GM12878 (cell line): Measurements from ENCODE around the gene TSC22D4. TPM values are rescaled to one million over a fixed set of nuclear protein-coding genes. Genes with fewer than 3 reads are reported as not detected.

Experiments used
- CEBPZ ChIP-seq: fragments of 150-350 bp; IDR thresholded peaks from 2 replicates; pipeline ENCODE4 v1.6.1; 2016; ENCODE audit warnings: low read depth, low read length
- DPF2 ChIP-seq: fragments of 450-650 bp; IDR thresholded peaks from 2 replicates; pipeline ENCODE4 v1.6.1; 2017; ENCODE audit warnings: mild to moderate bottlenecking
- GABPA ChIP-seq: IDR thresholded peaks from 2 replicates; pipeline ENCODE4 v1.6.1; 2014; ENCODE audit warnings: antibody characterized with exemption, low read depth, mild to moderate bottlenecking, inconsistent platforms
- HDGF ChIP-seq: fragments of 450-650 bp; IDR thresholded peaks from 2 replicates; pipeline ENCODE4 v1.6.1; 2016; ENCODE audit warnings: antibody characterized with exemption
- HSF1 ChIP-seq: fragments of 150-350 bp; IDR thresholded peaks from 2 replicates; pipeline ENCODE4 v1.6.1; 2014; ENCODE audit warnings: mild to moderate bottlenecking, low read depth, low read length
- IRF4 ChIP-seq: IDR thresholded peaks from 2 replicates; pipeline ENCODE4 v1.6.1; 2011; ENCODE audit warnings: low read depth, low read length
- MXI1 ChIP-seq: fragments of 150-350 bp; IDR thresholded peaks from 2 replicates; pipeline ENCODE4 v1.6.1; 2011; ENCODE audit warnings: low read depth, mild to moderate bottlenecking, inconsistent platforms, low read length, improper control_type of control experiment
- MYC ChIP-seq: IDR thresholded peaks from 2 replicates; pipeline ENCODE4 v1.6.1; 2011; ENCODE audit warnings: mild to moderate bottlenecking, low read length, moderate library complexity, inconsistent platforms; ENCODE audit not compliant: insufficient read depth, insufficient replicate concordance, insufficient read length, severe bottlenecking
- NFYA ChIP-seq: IDR thresholded peaks from 2 replicates; pipeline ENCODE4 v1.6.1; 2011; ENCODE audit warnings: low read depth, mild to moderate bottlenecking, low read length, improper control_type of control experiment, borderline replicate concordance
- NFYB ChIP-seq: IDR thresholded peaks from 2 replicates; pipeline ENCODE4 v1.6.1; 2011; ENCODE audit warnings: low read depth, mild to moderate bottlenecking, low read length, improper control_type of control experiment, moderate library complexity; ENCODE audit not compliant: insufficient read depth
- NR2C2 ChIP-seq: IDR thresholded peaks from 2 replicates; pipeline ENCODE4 v1.6.1; 2011; ENCODE audit warnings: borderline replicate concordance, low read depth; ENCODE audit not compliant: control insufficient read depth, insufficient read length
- REST ChIP-seq: IDR thresholded peaks from 2 replicates; pipeline ENCODE4 v1.6.1; 2012; ENCODE audit warnings: mild to moderate bottlenecking, low read depth, low read length
- SKIL ChIP-seq: fragments of 450-650 bp; IDR thresholded peaks from 2 replicates; pipeline ENCODE4 v1.6.1; 2017; ENCODE audit warnings: mild to moderate bottlenecking, low read depth, inconsistent platforms; ENCODE audit not compliant: poor library complexity, severe bottlenecking
- TCF7 ChIP-seq: IDR thresholded peaks from 2 replicates; pipeline ENCODE4 v1.6.1; 2014; ENCODE audit warnings: antibody characterized with exemption, borderline replicate concordance
- YY1 ChIP-seq: IDR thresholded peaks from 2 replicates; pipeline ENCODE4 v1.6.1; 2011; ENCODE audit warnings: low read depth, mild to moderate bottlenecking, low read length
- polyA plus RNA-seq, 11 experiments: library from polyadenylated mRNA; depleted of rRNA in 4 of 11; unstranded in 6 of 11; stranded (reverse) in 5 of 11; fragments of >200 nt; fragmentation: Nextera tagmentation in 4 of 11; fragmentation: Illumina TruSeq in 1 of 11; extraction: Ambion mirVana in 4 of 11; extraction: Trizol in 1 of 11; gene quantifications; 1 replicate in 1 of 11; 2 replicates in 10 of 11; pipeline versions ENCODE4 v1.2.1 to v1.2.3, GENCODE V29; 2011 to 2016; ENCODE audit warnings: inconsistent platforms in 2 of 11, missing spikeins in 2 of 11, low read depth in 1 of 11
- total RNA-seq, 4 experiments: library from RNA; depleted of rRNA in 3 of 4; stranded (reverse); fragments of >200 nt in 3 of 4; fragmentation: Illumina TruSeq in 1 of 4; extraction: Trizol in 1 of 4; gene quantifications; 2 replicates each; pipeline versions ENCODE4 v1.2.1 to v1.2.3, GENCODE V29; 2013 to 2021

Gene TSC22D4
- total and polyA plus RNA-seq, 10 of the 15 experiments (the other 5 are each of a cell fraction or from before 2014, with no cell fraction given) = 0.50 to 65.7 (median 24.4) TPM

GRCh38 chr7:100428199-100428966, 50.6 kb downstream of the TSC22D4 start, which contains the start of gene ZCWPW1 (continued):
- TF ChIP-seq CEBPZ (0 out of 2 replicates have a peak, but pooled peaks have one; percentile 13), TCF7 (peak; percentile 40; the same call in 1 of the 2 replicates), GABPA (no peak), DPF2 (peak; percentile 62), YY1 (peak; percentile 96), NR2C2 (no peak), IRF4 (peak; percentile 70), SKIL (peak; percentile 54), REST (0 out of 2 replicates have a peak, but pooled peaks have one; percentile 6), MYC (peak; percentile 37), MXI1 (peak; percentile 79), NFYA (no peak), HSF1 (no peak), HDGF (0 out of 2 replicates have a peak, but pooled peaks have one; percentile 73), NFYB (peak; percentile 51; the same call in 1 of the 2 replicates)
